Mesenchymal stem cell (in vitro differentiated cells and primary cell): ENCODE measurements around the gene NR2C2AP.
A peak's percentile ranks its signal among the peaks of the same experiment; 100 is the strongest.

Experiments
- DNase-seq: peaks from one replicate; pipeline ENCODE4 v3.0.0-alpha.2; 2013
- H2AFZ ChIP-seq: one replicate; pipeline ENCODE4 v1.6.1; 2013; ENCODE audit warnings: low read depth, mild to moderate bottlenecking, control low read depth, inconsistent platforms, low read length, moderate library complexity
- H2AK5ac ChIP-seq: 2 replicates; pipeline ENCODE4 v1.6.1; 2013; ENCODE audit warnings: low read length, moderate library complexity, mild to moderate bottlenecking, inconsistent platforms; ENCODE audit not compliant: severe bottlenecking
- H2BK120ac ChIP-seq: one replicate; pipeline ENCODE4 v1.6.1; 2013; ENCODE audit warnings: low read depth, mild to moderate bottlenecking, inconsistent platforms, low read length, moderate library complexity
- H2BK12ac ChIP-seq, 2 experiments: one replicate each; pipeline ENCODE4 v1.6.1; 2013; ENCODE audit warnings: inconsistent platforms in 2 of 2, low read length in 2 of 2, mild to moderate bottlenecking in 2 of 2, moderate library complexity in 2 of 2, control low read depth in 1 of 2
- H2BK15ac ChIP-seq: one replicate; pipeline ENCODE4 v1.6.1; 2013; ENCODE audit warnings: mild to moderate bottlenecking, low read depth, inconsistent platforms; ENCODE audit not compliant: poor library complexity, severe bottlenecking
- H2BK5ac ChIP-seq: 2 replicates; pipeline ENCODE4 v1.6.1; 2013; ENCODE audit warnings: low read depth, mild to moderate bottlenecking, low read length, control low read depth, inconsistent platforms; ENCODE audit not compliant: poor library complexity, severe bottlenecking
- H3K14ac ChIP-seq, 2 experiments: one replicate each; pipeline ENCODE4 v1.6.1; 2013; ENCODE audit warnings: inconsistent platforms in 2 of 2, low read length in 2 of 2, control low read depth in 1 of 2, mild to moderate bottlenecking in 1 of 2, moderate library complexity in 1 of 2
- H3K18ac ChIP-seq, 2 experiments: one replicate each; pipeline ENCODE4 v1.6.1; 2013; ENCODE audit warnings: inconsistent platforms in 2 of 2, low read length in 2 of 2, control low read depth in 1 of 2, low read depth in 1 of 2, mild to moderate bottlenecking in 1 of 2
- H3K23ac ChIP-seq, 2 experiments: one replicate each; pipeline ENCODE4 v1.6.1; 2013; ENCODE audit warnings: inconsistent platforms in 2 of 2, low read length in 2 of 2, mild to moderate bottlenecking in 2 of 2, moderate library complexity in 2 of 2, control low read depth in 1 of 2
- H3K27ac ChIP-seq: 2 replicates; pipeline ENCODE4 v1.5.1; 2013; ENCODE audit warnings: mild to moderate bottlenecking, moderate library complexity, low read length, control low read depth, inconsistent platforms; ENCODE audit not compliant: poor library complexity, severe bottlenecking
- H3K27me3 ChIP-seq, 2 experiments: 2 replicates each; pipeline versions ENCODE4 v1.6.1 to v1.7.0; 2013; ENCODE audit warnings: low read length in 2 of 2, mild to moderate bottlenecking in 2 of 2, moderate library complexity in 2 of 2, control low read depth in 1 of 2, inconsistent platforms in 1 of 2; ENCODE audit not compliant: control insufficient read depth in 1 of 2, insufficient read depth in 1 of 2
- H3K36me3 ChIP-seq, 2 experiments: 2 replicates each; pipeline versions ENCODE4 v1.6.1 to v1.7.0; 2013; ENCODE audit warnings: low read length in 2 of 2, control low read depth in 1 of 2, inconsistent platforms in 1 of 2, low read depth in 1 of 2, mild to moderate bottlenecking in 1 of 2; ENCODE audit not compliant: insufficient read depth in 2 of 2, control insufficient read depth in 1 of 2
- H3K4ac ChIP-seq, 2 experiments: one replicate each; pipeline ENCODE4 v1.6.1; 2013; ENCODE audit warnings: inconsistent platforms in 2 of 2, low read length in 2 of 2, mild to moderate bottlenecking in 2 of 2, moderate library complexity in 2 of 2, control low read depth in 1 of 2, low read depth in 1 of 2
- H3K4me1 ChIP-seq: 2 replicates; pipeline ENCODE4 v1.6.1; 2013; ENCODE audit warnings: low read depth, low read length, control low read depth; ENCODE audit not compliant: control insufficient read depth, insufficient read depth
- H3K4me2 ChIP-seq: 2 replicates; pipeline ENCODE4 v1.6.1; 2013; ENCODE audit warnings: low read length, mild to moderate bottlenecking, inconsistent platforms; ENCODE audit not compliant: poor library complexity, severe bottlenecking
- H3K4me3 ChIP-seq, 2 experiments: 2 replicates each; pipeline versions ENCODE4 v1.5.1 to v1.7.0; 2013; ENCODE audit warnings: low read length in 2 of 2, mild to moderate bottlenecking in 2 of 2, control low read depth in 1 of 2, low read depth in 1 of 2; ENCODE audit not compliant: insufficient read depth in 1 of 2
- H3K79me1 ChIP-seq: replicated peaks from 2 replicates; pipeline ENCODE4 v1.6.1; 2013; ENCODE audit warnings: mild to moderate bottlenecking, control low read depth, low read length, inconsistent platforms; ENCODE audit not compliant: poor library complexity, severe bottlenecking
- H3K9ac ChIP-seq: 2 replicates; pipeline ENCODE4 v1.7.0; 2013; ENCODE audit warnings: mild to moderate bottlenecking, low read length, moderate library complexity
- H3K9me3 ChIP-seq: 2 replicates; pipeline ENCODE4 v1.7.0; 2013; ENCODE audit warnings: mild to moderate bottlenecking, low read length; ENCODE audit not compliant: control insufficient read depth
- H4K8ac ChIP-seq: one replicate; pipeline ENCODE4 v1.6.1; 2013; ENCODE audit warnings: inconsistent platforms, mild to moderate bottlenecking, low read length, moderate library complexity
- H4K91ac ChIP-seq: one replicate; pipeline ENCODE4 v1.6.1; 2013; ENCODE audit warnings: mild to moderate bottlenecking, low read length, inconsistent platforms
- WGBS: methylation state at CpG from one replicate; pipeline ENCODE4 v1.1.7; 2013; ENCODE audit warnings: mixed read lengths; 5-methylcytosine and 5-hydroxymethylcytosine counted together

The NR2C2AP gene

GRCh38 chr19:19215792-19216191, 12.6 kb upstream of the NR2C2AP start:
- Histone ChIP-seq H2BK12ac (no peak overlapping the region), H3K4me1 (peaks cover 2% of the 10 kb centered on the region), H3K9me3 (peaks cover 5% of the 10 kb centered on the region), H2AFZ (no peak overlapping the region), H2BK5ac (no peak overlapping the region), H2BK15ac (no peak overlapping the region), H3K18ac (no peak overlapping the region), H3K9ac (no peak overlapping the region), H4K8ac (no peak overlapping the region), H3K23ac (no peak overlapping the region), H2BK120ac (no peak overlapping the region), H3K14ac (no peak overlapping the region), H3K27ac (no peak overlapping the region), H3K79me1 (no peaks in the 10 kb centered on the region), H4K91ac (no peak overlapping the region), H3K4me3 (no peak overlapping the region), H3K4me2 (no peak overlapping the region), H3K36me3 (no peaks in the 10 kb centered on the region), H2AK5ac (no peak overlapping the region), H3K4ac (no peak overlapping the region), H3K27me3 (peaks cover 39 to 56% of the 10 kb centered on the region in 2 experiments)
- 67% methylated on average over 3 of the region's 4 CpGs for WGBS
- DNase-seq = no peak

GRCh38 chr19:19214892-19215291, 11.7 kb upstream of the NR2C2AP start:
- no peak overlapping the region for H2AK5ac ChIP-seq
- H4K91ac ChIP-seq = no peak overlapping the region
- H3K4me1 ChIP-seq = peaks cover 2% of the 10 kb centered on the region
- no peak overlapping the region for H2BK120ac ChIP-seq
- H3K27me3 ChIP-seq = peaks cover 39 to 56% of the 10 kb centered on the region in 2 experiments
- H3K4me3 ChIP-seq = no peak overlapping the region
- H3K14ac ChIP-seq = no peak overlapping the region
- no peaks in the 10 kb centered on the region for H3K79me1 ChIP-seq
- no peaks in the 10 kb centered on the region for H3K36me3 ChIP-seq
- no peak overlapping the region for H2BK15ac ChIP-seq
- no peak overlapping the region for H2BK5ac ChIP-seq
- H2AFZ ChIP-seq = no peak overlapping the region
- no peak overlapping the region for H3K9ac ChIP-seq
- no peak overlapping the region for H3K4me2 ChIP-seq
- no peak overlapping the region for H3K27ac ChIP-seq
- no peak overlapping the region for H3K18ac ChIP-seq
- peak; percentile 59 for DNase-seq
- WGBS = 2% methylated on average over 6 of the region's 8 CpGs
- H3K4ac ChIP-seq = no peak overlapping the region
- H4K8ac ChIP-seq = no peak overlapping the region
- no peak overlapping the region for H2BK12ac ChIP-seq
- H3K9me3 ChIP-seq = peaks cover 5% of the 10 kb centered on the region
- H3K23ac ChIP-seq = no peak overlapping the region

- H3K9me3 ChIP-seq = peaks cover 5% of the 10 kb centered on the region
- H2BK15ac ChIP-seq = no peak overlapping the region
- H3K4ac ChIP-seq = no peak overlapping the region
- H3K4me3 ChIP-seq = no peak overlapping the region
- no peak overlapping the region for H3K27ac ChIP-seq
- no peak overlapping the region for H2BK12ac ChIP-seq
- H3K23ac ChIP-seq = no peak overlapping the region
- no peak overlapping the region for H2BK5ac ChIP-seq
- no peak overlapping the region for H3K18ac ChIP-seq
- H3K4me2 ChIP-seq = no peak overlapping the region
- peaks cover 39 to 62% of the 10 kb centered on the region in 2 experiments for H3K27me3 ChIP-seq
- peaks cover 2% of the 10 kb centered on the region for H3K4me1 ChIP-seq
- no peak overlapping the region for H2AFZ ChIP-seq
- no peak for DNase-seq
- H4K91ac ChIP-seq = no peak overlapping the region
- no peak overlapping the region for H3K14ac ChIP-seq
- no peaks in the 10 kb centered on the region for H3K36me3 ChIP-seq
- H2BK120ac ChIP-seq = no peak overlapping the region
- no peaks in the 10 kb centered on the region for H3K79me1 ChIP-seq
- H4K8ac ChIP-seq = no peak overlapping the region
- no peak overlapping the region for H2AK5ac ChIP-seq
- H3K9ac ChIP-seq = no peak overlapping the region
- WGBS = 24% methylated on average over 5 of the region's 5 CpGs
Measured at GRCh38 chr19:19214159-19214490, 10.9 kb upstream of the NR2C2AP start.

- Histone ChIP-seq H2BK12ac (no peak overlapping the region), H4K8ac (no peak overlapping the region), H3K36me3 (no peaks in the 10 kb centered on the region), H3K23ac (no peak overlapping the region), H3K27ac (no peak overlapping the region), H4K91ac (no peak overlapping the region), H3K4me1 (peaks cover 2% of the 10 kb centered on the region), H2AK5ac (no peak overlapping the region), H3K79me1 (no peaks in the 10 kb centered on the region), H2BK15ac (no peak overlapping the region), H3K9me3 (peaks cover 5% of the 10 kb centered on the region), H3K4me2 (no peak overlapping the region), H3K4me3 (no peak overlapping the region), H2BK5ac (no peak overlapping the region), H3K9ac (no peak overlapping the region), H3K4ac (no peak overlapping the region), H3K18ac (no peak overlapping the region), H3K14ac (no peak overlapping the region), H2AFZ (no peak overlapping the region), H3K27me3 (peaks cover 39 to 65% of the 10 kb centered on the region in 2 experiments), H2BK120ac (no peak overlapping the region)
- DNase-seq = no peak
- WGBS = 61% methylated on average over 21 of the region's 21 CpGs
Measured at GRCh38 chr19:19213426-19214158, 10.4 kb upstream of the NR2C2AP start.
